GM12878 (cell line): ENCODE measurements around the gene CELA3B.

Experiments used
- CHD4 ChIP-seq: fragments of 200-600 bp; sonication (generic); IDR thresholded peaks from 2 replicates; pipeline ENCODE4 v1.6.1; 2016; ENCODE audit warnings: mild to moderate bottlenecking
- KAT2A ChIP-seq: conservative IDR thresholded peaks from 2 replicates; pipeline ENCODE4 v1.6.1; 2011; ENCODE audit warnings: low read depth, low read length; ENCODE audit not compliant: control insufficient read depth
- LARP7 ChIP-seq: fragments of 450-650 bp; IDR thresholded peaks from 2 replicates; pipeline ENCODE4 v1.6.1; 2017; ENCODE audit warnings: mild to moderate bottlenecking
- NR2C2 ChIP-seq: IDR thresholded peaks from 2 replicates; pipeline ENCODE4 v1.6.1; 2011; ENCODE audit warnings: borderline replicate concordance, low read depth; ENCODE audit not compliant: control insufficient read depth, insufficient read length
- POLR2A ChIP-seq: IDR thresholded peaks from 2 replicates; pipeline ENCODE4 v1.6.1; 2011; ENCODE audit warnings: low read depth, mild to moderate bottlenecking, low read length
- POU2F2 ChIP-seq: IDR thresholded peaks from 3 replicates; pipeline ENCODE4 v1.6.1; 2011; ENCODE audit warnings: low read depth, mild to moderate bottlenecking, low read length, borderline replicate concordance
- RFX5 ChIP-seq: IDR thresholded peaks from 2 replicates; pipeline ENCODE4 v1.6.1; 2011; ENCODE audit warnings: low read depth, low read length, improper control_type of control experiment
- SRF ChIP-seq, 2 experiments: IDR thresholded peaks; 2 replicates each; pipeline ENCODE4 v1.6.1; 2011; ENCODE audit warnings: low read depth in 2 of 2, low read length in 2 of 2, mild to moderate bottlenecking in 1 of 2, moderate library complexity in 1 of 2
- TCF7 ChIP-seq: IDR thresholded peaks from 2 replicates; pipeline ENCODE4 v1.6.1; 2014; ENCODE audit warnings: antibody characterized with exemption, borderline replicate concordance
- YY1 ChIP-seq: IDR thresholded peaks from 2 replicates; pipeline ENCODE4 v1.6.1; 2011; ENCODE audit warnings: low read depth, mild to moderate bottlenecking, low read length
- TF ChIP-seq, protein P1 (sequence below), 3 experiments: IDR thresholded peaks in 2 of 3; conservative IDR thresholded peaks in 1 of 3; 2 replicates each; pipeline ENCODE4 v1.5.1; 2011; ENCODE audit warnings: low read depth in 3 of 3, low read length in 3 of 3, mild to moderate bottlenecking in 3 of 3, control low read depth in 2 of 3, moderate library complexity in 2 of 3, inconsistent platforms in 1 of 3, mixed read lengths in 1 of 3; ENCODE audit not compliant: control insufficient read depth in 2 of 3, insufficient read depth in 1 of 3; ENCODE audit errors: extremely low read depth in 1 of 3

DNA sequence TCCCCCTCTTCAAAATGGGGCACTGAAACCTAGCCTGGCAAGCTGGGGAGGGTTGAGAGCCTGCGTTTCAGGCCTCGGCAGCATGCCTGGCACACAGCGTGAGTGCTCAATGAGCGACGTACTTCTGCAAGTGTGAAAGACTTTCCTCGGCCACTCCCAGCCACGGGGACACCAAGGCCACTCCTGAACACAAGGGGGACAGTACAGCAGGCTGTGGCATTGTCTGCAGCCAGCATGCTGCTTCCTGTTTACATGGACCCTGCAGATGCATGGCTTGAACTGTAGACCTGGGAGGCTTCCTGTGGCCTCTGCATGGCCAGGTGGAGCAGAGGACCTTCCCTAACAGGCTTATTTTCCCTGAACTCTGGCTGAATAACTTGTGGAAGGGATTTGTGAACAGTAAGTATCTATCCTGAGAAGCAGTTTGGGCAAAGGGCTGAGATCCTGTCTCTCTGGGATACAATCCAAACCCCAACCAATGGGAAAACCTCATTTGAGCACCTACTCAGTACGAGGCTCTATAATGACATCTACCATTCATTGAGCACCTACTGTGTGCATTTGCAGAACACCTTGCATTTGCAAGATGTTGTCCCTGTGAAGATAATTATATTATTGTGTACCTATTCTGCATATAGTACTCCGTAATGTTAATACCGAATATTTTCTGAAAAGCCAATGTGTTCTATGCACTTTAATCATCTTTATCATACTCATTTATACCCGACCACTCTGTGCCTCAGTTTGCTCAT, 29.8 kb upstream of the CELA3B start:
- TF ChIP-seq, protein P1, sequence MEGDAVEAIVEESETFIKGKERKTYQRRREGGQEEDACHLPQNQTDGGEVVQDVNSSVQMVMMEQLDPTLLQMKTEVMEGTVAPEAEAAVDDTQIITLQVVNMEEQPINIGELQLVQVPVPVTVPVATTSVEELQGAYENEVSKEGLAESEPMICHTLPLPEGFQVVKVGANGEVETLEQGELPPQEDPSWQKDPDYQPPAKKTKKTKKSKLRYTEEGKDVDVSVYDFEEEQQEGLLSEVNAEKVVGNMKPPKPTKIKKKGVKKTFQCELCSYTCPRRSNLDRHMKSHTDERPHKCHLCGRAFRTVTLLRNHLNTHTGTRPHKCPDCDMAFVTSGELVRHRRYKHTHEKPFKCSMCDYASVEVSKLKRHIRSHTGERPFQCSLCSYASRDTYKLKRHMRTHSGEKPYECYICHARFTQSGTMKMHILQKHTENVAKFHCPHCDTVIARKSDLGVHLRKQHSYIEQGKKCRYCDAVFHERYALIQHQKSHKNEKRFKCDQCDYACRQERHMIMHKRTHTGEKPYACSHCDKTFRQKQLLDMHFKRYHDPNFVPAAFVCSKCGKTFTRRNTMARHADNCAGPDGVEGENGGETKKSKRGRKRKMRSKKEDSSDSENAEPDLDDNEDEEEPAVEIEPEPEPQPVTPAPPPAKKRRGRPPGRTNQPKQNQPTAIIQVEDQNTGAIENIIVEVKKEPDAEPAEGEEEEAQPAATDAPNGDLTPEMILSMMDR (IDR thresholded peaks at IDR 0.05 in 2 of 3, conservative IDR thresholded peaks at IDR 0.05 in 1 of 3; ENCODE audit: control insufficient read depth in 2 of 3, extremely low read depth in 1 of 3, insufficient read depth in 1 of 3, low read depth in 3 of 3, low read length in 3 of 3) = no peak
- no peak for TF ChIP-seq SRF (IDR thresholded peaks at IDR 0.05; ENCODE audit: low read depth in 2 of 2, low read length in 2 of 2)
- TF ChIP-seq POLR2A = no peak
- no peak for TF ChIP-seq RFX5
- TF ChIP-seq TCF7 = no peak
- no peak for TF ChIP-seq CHD4
- no peak for TF ChIP-seq LARP7
- TF ChIP-seq NR2C2 = no peak
- TF ChIP-seq POU2F2 = no peak
- no peak for TF ChIP-seq YY1
- no peak for TF ChIP-seq KAT2A
